ENCODE data around the gene VSIG10L. TPM values are rescaled to one million over a fixed set of nuclear protein-coding genes. Genes with fewer than 3 reads are reported as not detected.

Gene VSIG10L
- 1 to 10 TPM in 1 of 10 donors, under 1 TPM in 9; 0.33 to 1.3 (median 0.45) TPM for total RNA-seq
- polyA plus RNA-seq, result 1 to 10 TPM; 1.6 TPM
- long read RNA-seq, donor 1, result 0 reads
- long read RNA-seq, donor 2, partial matches to known transcripts, result 2 of 2 reads
- long read RNA-seq, donor 2, other reads (novel, unspliced or antisense), result 0 of 2 reads
- long read RNA-seq, donor 3, partial matches to known transcripts, result 2 of 2 reads
- long read RNA-seq, donor 3, other reads (novel, unspliced or antisense), result 0 of 2 reads

DNA sequence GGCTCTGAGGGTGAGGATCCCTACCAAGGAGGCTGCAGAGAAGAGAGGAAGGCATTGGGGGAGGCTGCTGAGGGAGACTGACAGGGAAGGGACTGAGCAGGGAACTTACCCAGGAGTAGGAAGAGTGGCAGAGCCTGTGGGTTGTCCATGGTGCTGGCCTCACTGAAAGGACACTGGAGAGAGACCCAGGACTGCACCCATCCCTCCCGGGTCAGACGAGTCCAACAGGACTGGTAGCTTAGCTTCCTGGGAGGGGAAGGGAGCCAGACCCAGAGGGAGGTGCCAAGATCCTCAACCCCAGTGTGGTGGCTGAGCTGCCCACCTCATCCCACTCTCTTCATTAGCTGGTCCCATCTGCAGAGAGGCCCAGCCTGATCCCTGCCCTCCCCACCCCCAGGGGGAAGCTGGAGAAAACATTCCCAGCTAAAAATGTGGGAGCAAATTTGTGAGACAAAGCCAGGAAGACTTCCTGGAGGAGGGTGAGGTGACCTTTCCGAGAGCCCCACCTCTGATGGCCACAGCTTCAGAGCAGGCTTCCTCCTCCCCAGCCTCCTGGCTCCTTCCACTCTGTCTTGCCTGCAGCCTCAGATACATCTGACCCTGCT is at the start of gene VSIG10L:
VSIG10L (minus strand) TSS at position 164 of the 605 bp plus-strand sequence; CDS start at position 149, 15 bp downstream.
- peaks cover 0 to 24% (median 19%) of the 10 kb centered on the region in 9 donors for H3K4me1 ChIP-seq
- TF ChIP-seq, protein P1, sequence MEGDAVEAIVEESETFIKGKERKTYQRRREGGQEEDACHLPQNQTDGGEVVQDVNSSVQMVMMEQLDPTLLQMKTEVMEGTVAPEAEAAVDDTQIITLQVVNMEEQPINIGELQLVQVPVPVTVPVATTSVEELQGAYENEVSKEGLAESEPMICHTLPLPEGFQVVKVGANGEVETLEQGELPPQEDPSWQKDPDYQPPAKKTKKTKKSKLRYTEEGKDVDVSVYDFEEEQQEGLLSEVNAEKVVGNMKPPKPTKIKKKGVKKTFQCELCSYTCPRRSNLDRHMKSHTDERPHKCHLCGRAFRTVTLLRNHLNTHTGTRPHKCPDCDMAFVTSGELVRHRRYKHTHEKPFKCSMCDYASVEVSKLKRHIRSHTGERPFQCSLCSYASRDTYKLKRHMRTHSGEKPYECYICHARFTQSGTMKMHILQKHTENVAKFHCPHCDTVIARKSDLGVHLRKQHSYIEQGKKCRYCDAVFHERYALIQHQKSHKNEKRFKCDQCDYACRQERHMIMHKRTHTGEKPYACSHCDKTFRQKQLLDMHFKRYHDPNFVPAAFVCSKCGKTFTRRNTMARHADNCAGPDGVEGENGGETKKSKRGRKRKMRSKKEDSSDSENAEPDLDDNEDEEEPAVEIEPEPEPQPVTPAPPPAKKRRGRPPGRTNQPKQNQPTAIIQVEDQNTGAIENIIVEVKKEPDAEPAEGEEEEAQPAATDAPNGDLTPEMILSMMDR (IDR thresholded peaks at IDR 0.05), result no peak
- DNase-seq (no peak), ATAC-seq (no peak)
- intact Hi-C loops (cut with DNase I), result loop anchor here in 2 of 10 donors (2.0 to 10.0 kb wide), 2 partner anchors 97 to 313 kb away; no protein-coding TSS in a partner anchor
- no peaks in the 10 kb centered on the region for H3K9me3 ChIP-seq
- H3K27me3 ChIP-seq, result no peaks in the 10 kb centered on the region
- peak within 1 kb of the TSS in 1 of 10 donors; percentile 72 for H3K27ac ChIP-seq
- WGBS, 2 donors, result 54 to 55% methylated on average over 3 of the region's 3 CpGs
- peaks cover 0 to 30% (median 22%) of the 10 kb centered on the region in 9 donors for H3K36me3 ChIP-seq
- H3K4me3 ChIP-seq, result no peak within 1 kb of the TSS

DNA sequence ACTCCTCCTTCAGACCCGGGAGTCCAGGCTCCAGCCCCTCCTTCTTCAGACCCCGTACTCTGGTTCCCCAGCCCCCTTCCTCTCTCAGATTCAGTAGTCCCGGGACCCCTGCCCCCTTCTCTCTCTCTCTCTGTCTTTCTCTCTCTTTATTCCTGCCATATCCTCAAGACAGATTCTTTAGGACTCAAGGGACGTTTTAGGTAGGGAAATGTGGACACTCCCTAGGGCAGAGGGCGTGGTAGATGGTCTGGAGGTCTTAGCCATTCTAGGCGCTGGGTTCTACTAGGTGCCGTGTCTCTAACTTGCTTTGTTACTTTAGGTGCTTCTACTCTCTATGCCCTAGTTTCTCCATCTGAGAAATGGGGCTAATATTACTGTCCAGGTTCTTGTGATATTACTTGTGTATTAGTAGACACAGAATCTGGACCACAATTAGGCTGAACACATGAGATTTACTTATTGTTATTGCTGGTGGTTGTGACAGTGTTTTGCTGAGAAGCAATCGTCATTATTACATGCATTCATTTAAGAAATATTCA is 49.2 kb upstream of the VSIG10L start:
- no peak for DNase-seq
- Histone ChIP-seq H3K4me3 (no peak overlapping the region), H3K36me3 (no peaks in the 10 kb centered on the region), H3K27me3 (peaks cover 0 to 9% (median 0%) of the 10 kb centered on the region in 7 donors), H3K27ac (peak overlapping the region in 1 of 10 donors; percentile 5), H3K4me1 (peaks cover 3 to 27% (median 7%) of the 10 kb centered on the region in 9 donors), H3K9me3 (no peaks in the 10 kb centered on the region)
- TF ChIP-seq, protein P1 (IDR thresholded peaks at IDR 0.05), result no peak
- no peak for ATAC-seq
- intact Hi-C loops (cut with DNase I), result loop anchor here in 1 of 10 donors (10.0 kb wide), 1 partner anchor 56 kb away; no protein-coding TSS in a partner anchor
- 68% methylated on average over 8 of the region's 8 CpGs for WGBS, 2 donors

DNA sequence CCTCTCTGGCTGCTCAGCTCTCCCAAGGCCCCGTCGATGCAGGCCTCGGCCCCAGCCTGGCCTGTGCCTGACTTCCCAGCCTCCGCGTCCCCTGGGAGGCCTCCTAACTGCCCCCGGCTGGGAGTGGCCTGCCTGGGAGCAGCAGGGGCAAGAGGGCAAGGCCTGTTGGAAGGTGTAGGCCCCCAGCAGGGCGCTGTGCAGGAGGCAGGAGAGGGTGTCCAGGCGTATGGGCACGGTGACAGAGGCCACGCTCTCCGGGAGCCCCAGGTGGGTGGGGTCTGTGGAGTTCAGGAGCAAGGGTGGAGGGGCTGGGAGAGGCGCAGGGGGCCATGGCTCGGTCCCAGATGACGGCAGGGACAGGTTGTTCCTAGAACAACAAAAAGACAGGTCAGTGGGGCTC is 47.2 kb upstream of the VSIG10L start:
- TF ChIP-seq, protein P1 (IDR thresholded peaks at IDR 0.05), result no peak
- peaks cover 0 to 7% (median under 1%) of the 10 kb centered on the region in 9 donors for H3K4me1 ChIP-seq
- WGBS, 2 donors, result 77 to 79% methylated on average over 14 of the region's 14 CpGs
- no peak overlapping the region for H3K4me3 ChIP-seq
- no peak for DNase-seq
- no peaks in the 10 kb centered on the region for H3K36me3 ChIP-seq
- intact Hi-C loops (cut with DNase I), result no loop called here
- H3K27me3 ChIP-seq, result peaks cover 0 to 9% (median 0%) of the 10 kb centered on the region in 7 donors
- ATAC-seq, result no peak
- H3K9me3 ChIP-seq, result no peaks in the 10 kb centered on the region
- H3K27ac ChIP-seq, result no peak overlapping the region

DNA sequence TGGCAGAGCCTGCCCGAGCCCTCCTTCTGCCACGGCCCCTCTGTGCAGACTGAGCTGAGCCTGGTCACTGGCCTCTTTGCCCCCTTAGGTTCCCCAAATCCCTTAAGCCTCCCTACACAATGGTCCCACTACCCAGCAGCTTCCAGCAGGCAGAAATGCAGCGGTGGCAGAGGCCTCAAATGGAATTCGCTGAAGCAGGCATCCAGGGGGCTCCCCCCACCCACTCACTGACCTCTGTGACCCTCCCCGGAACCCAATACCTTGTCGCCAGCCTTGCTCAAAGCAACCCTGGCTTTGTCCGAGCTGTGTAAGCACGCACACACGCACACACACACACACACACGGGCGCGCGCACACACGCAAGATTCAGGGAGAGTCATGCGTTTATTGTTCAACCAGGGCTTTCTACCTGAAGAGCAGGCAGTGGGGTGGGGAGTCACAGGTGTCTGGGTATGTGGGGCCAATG is 46.0 kb upstream of the VSIG10L start, which contains the start of gene LIM2:
LIM2 (minus strand) TSS at position 51 of the 466 bp plus-strand sequence. CDS start 531 bp downstream, outside the sequence.
- 85 to 88% methylated on average over 14 to 15 of the region's 15 CpGs for WGBS, 2 donors
- DNase-seq (no peak), ATAC-seq (no peak)
- Histone ChIP-seq H3K27ac (peak within 1 kb of the TSS in 1 of 10 donors; percentile 58), H3K9me3 (no peaks in the 10 kb centered on the region), H3K27me3 (peaks cover 0 to 9% (median 0%) of the 10 kb centered on the region in 7 donors), H3K4me3 (peak within 1 kb of the TSS in 1 of 10 donors; percentile 22), H3K36me3 (no peaks in the 10 kb centered on the region), H3K4me1 (no peaks in the 10 kb centered on the region)
- intact Hi-C loops (cut with DNase I), result no loop called here
- TF ChIP-seq, protein P1 (IDR thresholded peaks at IDR 0.05), result no peak

All from heart right ventricle (tissue), 16 donors.